GM12878 (cell line): ENCODE data around the gene TCF7L1. TPM values are rescaled to one million over a fixed set of nuclear protein-coding genes. Genes with fewer than 3 reads are reported as not detected.

Experiments used
- ATAC-seq: fragments of 200-7000 bp; cut with Tn5 transposase; 3 replicates; pipeline ENCODE4 v1.9.1; 2020; ENCODE audit warnings: mild to moderate bottlenecking, moderate library complexity
- BruUV-seq: library from RNA; stranded (reverse); fragments of 400-500 nt; replicated peaks from 2 replicates; lab custom pipeline; 2021; lab: Mats Ljungman, UMichigan
- CTCF ChIA-PET: fragments of 300-600 bp; sonication (Branson Sonifier 250); formaldehyde crosslinking; extraction: SDS; loops from one replicate; lab custom pipeline; 2021; ENCODE audit warnings: inconsistent platforms; lab: Yijun Ruan, JAX
- POLR2A ChIA-PET: fragments of 350-600 bp; formaldehyde crosslinking; extraction: SDS; loops from one replicate; lab custom pipeline; 2021; ENCODE audit warnings: inconsistent platforms; lab: Charles Lee
- RAD21 ChIA-PET: fragments of 300-600 bp; sonication (Branson Sonifier 250); formaldehyde crosslinking; loops from one replicate; lab custom pipeline; 2023; ENCODE audit warnings: antibody characterized with exemption; ENCODE audit not compliant: unreplicated experiment; lab: Charles Lee
- SMC1A ChIA-PET: fragments of 300-600 bp; sonication (Branson Sonifier 250); formaldehyde crosslinking; loops from one replicate; lab custom pipeline; 2023; ENCODE audit not compliant: unreplicated experiment, uncharacterized antibody; lab: Charles Lee
- DNase-seq: peaks from one replicate; pipeline ENCODE4 v3.0.0-alpha.2; 2011; ENCODE audit warnings: low read depth, low spot score
- FAIRE-seq: peaks from 3 replicates; lab custom pipeline; 2011; peaks lifted over from hg19 to GRCh38; lab: Jason Lieb, UNC
- H2AFZ ChIP-seq: 2 replicates; pipeline ENCODE4 v1.6.0; 2011; ENCODE audit warnings: low read depth, low read length, control low read depth; ENCODE audit not compliant: control insufficient read depth
- H3K27ac ChIP-seq: 2 replicates; pipeline ENCODE4 v1.5.1; 2011; ENCODE audit warnings: control low read depth; ENCODE audit not compliant: control insufficient read depth, insufficient read depth
- H3K27me3 ChIP-seq, 2 experiments: replicated peaks in 1 of 2; 2 replicates each; pipeline versions ENCODE4 v1.6.0 to v1.6.1; 2011; ENCODE audit warnings: low read length in 1 of 2; ENCODE audit not compliant: control insufficient read depth in 2 of 2, insufficient read depth in 2 of 2
- H3K36me3 ChIP-seq, 2 experiments: 2 replicates each; pipeline ENCODE4 v1.5.1; 2011; ENCODE audit warnings: low read length in 1 of 2; ENCODE audit not compliant: control insufficient read depth in 2 of 2, insufficient read depth in 2 of 2
- H3K4me1 ChIP-seq: 2 replicates; pipeline ENCODE4 v1.6.1; 2011; ENCODE audit warnings: mild to moderate bottlenecking, low read length, moderate library complexity, mixed read lengths; ENCODE audit not compliant: control insufficient read depth, insufficient read depth
- H3K4me2 ChIP-seq: 2 replicates; pipeline ENCODE4 v1.6.0; 2011; ENCODE audit warnings: control low read depth; ENCODE audit not compliant: control insufficient read depth, insufficient read depth
- H3K4me3 ChIP-seq: fragments of 200-600 bp; sonication (generic); 2 replicates; pipeline ENCODE4 v1.5.1; 2016
- H3K79me2 ChIP-seq: 2 replicates; pipeline ENCODE4 v1.6.0; 2011; ENCODE audit warnings: low read length; ENCODE audit not compliant: control insufficient read depth, insufficient read depth
- H3K9ac ChIP-seq: 2 replicates; pipeline ENCODE4 v1.8.0; 2011; ENCODE audit warnings: low read length, control low read depth, mixed read lengths; ENCODE audit not compliant: control insufficient read depth, insufficient read depth
- H3K9me3 ChIP-seq: replicated peaks from 3 replicates; pipeline ENCODE4 v1.5.1; 2011; ENCODE audit warnings: mild to moderate bottlenecking, low read length; ENCODE audit not compliant: control insufficient read depth, insufficient read depth
- H4K20me1 ChIP-seq: 2 replicates; pipeline ENCODE4 v1.6.0; 2011; ENCODE audit not compliant: control insufficient read depth, insufficient read depth
- DPF2 ChIP-seq: fragments of 450-650 bp; IDR thresholded peaks from 2 replicates; pipeline ENCODE4 v1.6.1; 2017; ENCODE audit warnings: mild to moderate bottlenecking
- EED ChIP-seq: sonication (generic); IDR thresholded peaks from 2 replicates; pipeline ENCODE4 v1.6.1; 2016; ENCODE audit warnings: antibody characterized with exemption, low read depth
- ETV6 ChIP-seq, 2 experiments: fragments of 450-650 bp in 1 of 2; IDR thresholded peaks in 1 of 2; conservative IDR thresholded peaks in 1 of 2; 2 replicates each; pipeline ENCODE4 v1.6.1; 2014; ENCODE audit warnings: antibody characterized with exemption in 1 of 2, borderline replicate concordance in 1 of 2, low read depth in 1 of 2, mild to moderate bottlenecking in 1 of 2, moderate library complexity in 1 of 2
- NFIC ChIP-seq: IDR thresholded peaks from 2 replicates; pipeline ENCODE4 v1.6.1; 2012; ENCODE audit warnings: low read depth, mild to moderate bottlenecking, inconsistent platforms, low read length, moderate library complexity
- RAD21 ChIP-seq: IDR thresholded peaks from 2 replicates; pipeline ENCODE4 v1.6.1; 2011; ENCODE audit warnings: mild to moderate bottlenecking, low read depth, low read length, moderate library complexity; ENCODE audit not compliant: insufficient read depth
- RB1 ChIP-seq: fragments of 450-650 bp; formaldehyde crosslinking; IDR thresholded peaks from 2 replicates; pipeline ENCODE4 v1.6.1; 2017; ENCODE audit warnings: mild to moderate bottlenecking, borderline replicate concordance
- RFX5 ChIP-seq: IDR thresholded peaks from 2 replicates; pipeline ENCODE4 v1.6.1; 2011; ENCODE audit warnings: low read depth, low read length, improper control_type of control experiment
- SMC3 ChIP-seq: IDR thresholded peaks from 2 replicates; pipeline ENCODE4 v1.6.1; 2011; ENCODE audit warnings: low read length, improper control_type of control experiment, borderline replicate concordance
- YY1 ChIP-seq: IDR thresholded peaks from 2 replicates; pipeline ENCODE4 v1.6.1; 2011; ENCODE audit warnings: low read depth, mild to moderate bottlenecking, low read length
- WGBS: methylation state at CpG from one replicate; pipeline ENCODE4 v1.1.6; 2016; ENCODE audit warnings: low lambda C conversion rate; ENCODE audit not compliant: insufficient replicate concordance, insufficient coverage; ENCODE audit errors: missing lambda C conversion rate; 5-methylcytosine and 5-hydroxymethylcytosine counted together
- in situ Hi-C: fragments of 300-500 bp; cut with MboI; formaldehyde crosslinking; loops from 9 replicates; pipeline ENCODE4 v1.14.3; 2018; ENCODE audit warnings: mixed read lengths
- intact Hi-C: fragments of 100-400 bp; cut with micrococcal nuclease; formaldehyde crosslinking; loops from one replicate; pipeline ENCODE4 v1.14.2; 2022; ENCODE audit not compliant: unreplicated experiment
- polyA plus RNA-seq, 11 experiments: library from polyadenylated mRNA; depleted of rRNA in 4 of 11; unstranded in 6 of 11; stranded (reverse) in 5 of 11; fragments of >200 nt; fragmentation: Nextera tagmentation in 4 of 11; fragmentation: Illumina TruSeq in 1 of 11; extraction: Ambion mirVana in 4 of 11; extraction: Trizol in 1 of 11; gene quantifications; 1 replicate in 1 of 11; 2 replicates in 10 of 11; pipeline versions ENCODE4 v1.2.1 to v1.2.3, GENCODE V29; 2011 to 2016; ENCODE audit warnings: inconsistent platforms in 2 of 11, missing spikeins in 2 of 11, low read depth in 1 of 11
- total RNA-seq, 4 experiments: library from RNA; depleted of rRNA in 3 of 4; stranded (reverse); fragments of >200 nt in 3 of 4; fragmentation: Illumina TruSeq in 1 of 4; extraction: Trizol in 1 of 4; gene quantifications; 2 replicates each; pipeline versions ENCODE4 v1.2.1 to v1.2.3, GENCODE V29; 2013 to 2021
- TF ChIP-seq, protein P1 (sequence below): IDR thresholded peaks from 2 replicates; pipeline ENCODE4 v1.6.1; 2012; ENCODE audit warnings: low read depth, low read length, improper control_type of control experiment
- TF ChIP-seq, protein P2 (sequence below), 3 experiments: IDR thresholded peaks in 2 of 3; conservative IDR thresholded peaks in 1 of 3; 2 replicates each; pipeline ENCODE4 v1.5.1; 2011; ENCODE audit warnings: low read depth in 3 of 3, low read length in 3 of 3, mild to moderate bottlenecking in 3 of 3, control low read depth in 2 of 3, moderate library complexity in 2 of 3, inconsistent platforms in 1 of 3, mixed read lengths in 1 of 3; ENCODE audit not compliant: control insufficient read depth in 2 of 3, insufficient read depth in 1 of 3; ENCODE audit errors: extremely low read depth in 1 of 3
- TF ChIP-seq, protein P3 (sequence below): IDR thresholded peaks from 2 replicates; pipeline ENCODE4 v1.6.1; 2011; ENCODE audit warnings: low read depth, low read length, improper control_type of control experiment, borderline replicate concordance

Gene TCF7L1
- total and polyA plus RNA-seq, 10 of the 15 experiments (the other 5 are each of a cell fraction or from before 2014, with no cell fraction given), result 0.03 to 0.11 (median 0.10) TPM; not detected in 7

DNA sequence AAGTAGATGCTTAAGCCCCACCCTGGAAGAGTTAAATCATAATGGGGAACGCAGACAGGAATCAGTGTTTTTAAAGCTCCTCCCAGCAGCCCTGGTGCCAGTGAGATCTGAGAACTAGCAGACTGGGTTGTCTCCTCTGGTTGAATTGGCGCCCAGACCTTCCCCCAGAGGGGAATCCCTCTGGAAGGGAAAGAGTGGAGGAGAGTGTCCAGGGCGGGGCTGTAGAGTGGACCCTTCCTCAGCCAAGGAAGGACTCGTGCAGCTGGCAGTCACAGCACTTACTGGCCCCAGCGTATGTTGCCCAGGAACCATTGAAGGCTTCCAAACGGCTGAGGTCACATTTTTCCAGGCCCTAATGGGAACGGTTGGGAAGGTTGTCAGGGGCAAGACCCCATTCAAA lies 132.1 kb downstream of the TCF7L1 start (continued):
- no peak for TF ChIP-seq ETV6 (conservative IDR thresholded peaks at IDR 0.05 in 1 of 2, IDR thresholded peaks at IDR 0.05 in 1 of 2; ENCODE audit: borderline replicate concordance in 1 of 2, low read depth in 1 of 2)
- no peak for TF ChIP-seq DPF2

DNA sequence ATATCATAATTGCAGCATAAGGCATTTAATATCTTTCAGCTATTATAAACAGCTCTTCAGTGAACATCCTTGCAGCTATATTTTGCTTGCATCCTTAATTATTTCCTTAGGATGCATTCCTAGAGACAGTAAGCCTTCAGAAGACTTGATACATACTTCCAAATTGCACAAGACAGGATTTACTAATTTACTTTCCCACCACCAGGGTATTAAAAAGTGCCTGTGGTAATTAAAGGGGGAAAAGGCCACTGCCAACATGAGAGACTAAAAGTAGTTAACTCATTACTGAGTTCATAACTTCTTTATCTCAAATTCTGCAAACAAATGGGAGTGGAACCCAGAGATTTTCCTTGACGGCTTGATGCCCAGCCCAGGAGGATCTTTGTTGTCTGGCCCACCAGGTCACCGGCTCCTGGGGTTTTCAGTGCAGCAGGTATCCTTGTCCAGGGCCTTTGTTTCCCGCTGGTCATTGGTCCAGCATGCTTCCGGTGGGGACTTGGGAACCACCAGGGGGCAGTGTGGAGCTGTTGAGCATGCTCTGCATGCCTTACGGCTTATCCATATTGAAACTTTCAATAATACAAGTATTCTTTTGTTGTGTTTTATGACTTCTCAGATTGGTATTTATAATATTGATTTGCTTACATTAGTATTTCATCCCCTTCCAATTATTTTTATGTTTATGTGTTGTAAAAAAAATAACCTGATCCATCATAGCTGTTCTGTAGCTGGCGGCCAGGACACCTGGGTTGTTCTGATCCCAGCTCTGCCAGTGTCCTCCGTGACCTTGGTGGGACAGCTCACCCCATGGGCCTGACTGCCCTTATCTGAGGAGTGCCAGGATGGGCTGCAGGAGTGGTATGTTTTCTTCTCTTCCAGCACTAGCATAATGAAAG lies 133.2 kb downstream of the TCF7L1 start:
- H3K79me2 ChIP-seq, result no peaks in the 10 kb centered on the region
- ChIA-PET RAD21 (interaction anchor here (0.5 to 1.7 kb wide), 9 partner anchors 8 to 748 kb away, joined by 3 to 5 read pairs (median 4); no protein-coding TSS in a partner anchor), CTCF (interaction anchor here (0.7 to 6.2 kb wide), 30 partner anchors 9 to 478 kb away, joined by 3 to 83 read pairs (median 4); no protein-coding TSS in a partner anchor), POLR2A (interaction anchor here (0.5 to 0.6 kb wide), 2 partner anchors 177 to 467 kb away, joined by 3 to 8 read pairs; no protein-coding TSS in a partner anchor), SMC1A (interaction anchor here (0.6 to 2.9 kb wide), 13 partner anchors 16 to 670 kb away, joined by 3 to 18 read pairs (median 3); no protein-coding TSS in a partner anchor)
- H3K4me3 ChIP-seq, result no peak overlapping the region
- no TSS peak for BruUV-seq
- FAIRE-seq (peak; percentile 74), DNase-seq (no peak), ATAC-seq (peak; percentile 98)
- 20% methylated on average over 7 of the region's 7 CpGs for WGBS
- H3K4me2 ChIP-seq, result no peak overlapping the region
- H3K36me3 ChIP-seq, result no peaks in the 10 kb centered on the region
- in situ Hi-C loops (no loop called here), intact Hi-C loops (loop anchor here (1.0 kb wide), 1 partner anchor 32 kb away; no protein-coding TSS in a partner anchor)
- no peak overlapping the region for H2AFZ ChIP-seq
- TF ChIP-seq NFIC (no peak), EED (no peak), SMC3 (peak; percentile 83), RB1 (0 out of 2 replicates have a peak, but pooled peaks have one; percentile 24), RFX5 (no peak), YY1 (peak; percentile 60; the same call in 1 of the 2 replicates), RAD21 (peak; percentile 51)
- TF ChIP-seq, protein P1, sequence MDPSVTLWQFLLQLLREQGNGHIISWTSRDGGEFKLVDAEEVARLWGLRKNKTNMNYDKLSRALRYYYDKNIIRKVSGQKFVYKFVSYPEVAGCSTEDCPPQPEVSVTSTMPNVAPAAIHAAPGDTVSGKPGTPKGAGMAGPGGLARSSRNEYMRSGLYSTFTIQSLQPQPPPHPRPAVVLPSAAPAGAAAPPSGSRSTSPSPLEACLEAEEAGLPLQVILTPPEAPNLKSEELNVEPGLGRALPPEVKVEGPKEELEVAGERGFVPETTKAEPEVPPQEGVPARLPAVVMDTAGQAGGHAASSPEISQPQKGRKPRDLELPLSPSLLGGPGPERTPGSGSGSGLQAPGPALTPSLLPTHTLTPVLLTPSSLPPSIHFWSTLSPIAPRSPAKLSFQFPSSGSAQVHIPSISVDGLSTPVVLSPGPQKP, result peak; percentile 83
- TF ChIP-seq, protein P2, sequence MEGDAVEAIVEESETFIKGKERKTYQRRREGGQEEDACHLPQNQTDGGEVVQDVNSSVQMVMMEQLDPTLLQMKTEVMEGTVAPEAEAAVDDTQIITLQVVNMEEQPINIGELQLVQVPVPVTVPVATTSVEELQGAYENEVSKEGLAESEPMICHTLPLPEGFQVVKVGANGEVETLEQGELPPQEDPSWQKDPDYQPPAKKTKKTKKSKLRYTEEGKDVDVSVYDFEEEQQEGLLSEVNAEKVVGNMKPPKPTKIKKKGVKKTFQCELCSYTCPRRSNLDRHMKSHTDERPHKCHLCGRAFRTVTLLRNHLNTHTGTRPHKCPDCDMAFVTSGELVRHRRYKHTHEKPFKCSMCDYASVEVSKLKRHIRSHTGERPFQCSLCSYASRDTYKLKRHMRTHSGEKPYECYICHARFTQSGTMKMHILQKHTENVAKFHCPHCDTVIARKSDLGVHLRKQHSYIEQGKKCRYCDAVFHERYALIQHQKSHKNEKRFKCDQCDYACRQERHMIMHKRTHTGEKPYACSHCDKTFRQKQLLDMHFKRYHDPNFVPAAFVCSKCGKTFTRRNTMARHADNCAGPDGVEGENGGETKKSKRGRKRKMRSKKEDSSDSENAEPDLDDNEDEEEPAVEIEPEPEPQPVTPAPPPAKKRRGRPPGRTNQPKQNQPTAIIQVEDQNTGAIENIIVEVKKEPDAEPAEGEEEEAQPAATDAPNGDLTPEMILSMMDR (IDR thresholded peaks at IDR 0.05 in 2 of 3, conservative IDR thresholded peaks at IDR 0.05 in 1 of 3; ENCODE audit: control insufficient read depth in 2 of 3, extremely low read depth in 1 of 3, insufficient read depth in 1 of 3, low read depth in 3 of 3, low read length in 3 of 3), result peak; percentile 81 to 86 (median 84)
- TF ChIP-seq, protein P3, sequence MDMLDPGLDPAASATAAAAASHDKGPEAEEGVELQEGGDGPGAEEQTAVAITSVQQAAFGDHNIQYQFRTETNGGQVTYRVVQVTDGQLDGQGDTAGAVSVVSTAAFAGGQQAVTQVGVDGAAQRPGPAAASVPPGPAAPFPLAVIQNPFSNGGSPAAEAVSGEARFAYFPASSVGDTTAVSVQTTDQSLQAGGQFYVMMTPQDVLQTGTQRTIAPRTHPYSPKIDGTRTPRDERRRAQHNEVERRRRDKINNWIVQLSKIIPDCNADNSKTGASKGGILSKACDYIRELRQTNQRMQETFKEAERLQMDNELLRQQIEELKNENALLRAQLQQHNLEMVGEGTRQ, result no peak
- H3K9ac ChIP-seq, result no peak overlapping the region
- peaks cover 1 to 4% of the 10 kb centered on the region in 2 experiments; a peak in 1 of 4 replicates for H3K27me3 ChIP-seq
- H4K20me1 ChIP-seq, result no peaks in the 10 kb centered on the region
- no peaks in the 10 kb centered on the region for H3K4me1 ChIP-seq
- H3K9me3 ChIP-seq, result no peaks in the 10 kb centered on the region
- no peak overlapping the region for H3K27ac ChIP-seq
